ENCODE data around the gene OR2T34.
"Not testable (repeated sequence)": the region's sequence is repeated elsewhere in the genome, so short reads cannot be mapped to it uniquely, and the experiment has no call there.

OR2T34 gene

GRCh38 chr1:248562672-248563071, 11.9 kb downstream of the OR2T34 start, which contains the start of gene OR2T29:
OR2T29 (minus strand) TSS chr1:248562772; CDS start chr1:248559491, 3,281 bp downstream.
- in situ Hi-C loops (cut with HindIII; ENCODE audit: low sequenced_read_pairs): not testable (repeated sequence)

GRCh38 chr1:248551027-248551426, 23.5 kb downstream of the OR2T34 start:
- in situ Hi-C loops (cut with HindIII; ENCODE audit: low sequenced_read_pairs): not testable (repeated sequence)

- in situ Hi-C loops (cut with HindIII; ENCODE audit: low sequenced_read_pairs): not testable (repeated sequence)
Measured at GRCh38 chr1:248547383-248547782, 27.2 kb downstream of the OR2T34 start.

- in situ Hi-C loops (cut with HindIII; ENCODE audit: low sequenced_read_pairs): not testable (repeated sequence)
Measured at GRCh38 chr1:248537449-248537848, 37.1 kb downstream of the OR2T34 start.
